ENCODE measurements around the gene UNC5B. TPM values are rescaled to one million over a fixed set of nuclear protein-coding genes. Genes with fewer than 3 reads are reported as not detected.
A peak's percentile ranks its signal among the peaks of the same experiment; 100 is the strongest.
"Not testable (repeated sequence)": the region's sequence is repeated elsewhere in the genome, so short reads cannot be mapped to it uniquely, and the experiment has no call there.

Gene UNC5B
- total RNA-seq, 1 donor from 2014 or later = 3.9 TPM

DNA sequence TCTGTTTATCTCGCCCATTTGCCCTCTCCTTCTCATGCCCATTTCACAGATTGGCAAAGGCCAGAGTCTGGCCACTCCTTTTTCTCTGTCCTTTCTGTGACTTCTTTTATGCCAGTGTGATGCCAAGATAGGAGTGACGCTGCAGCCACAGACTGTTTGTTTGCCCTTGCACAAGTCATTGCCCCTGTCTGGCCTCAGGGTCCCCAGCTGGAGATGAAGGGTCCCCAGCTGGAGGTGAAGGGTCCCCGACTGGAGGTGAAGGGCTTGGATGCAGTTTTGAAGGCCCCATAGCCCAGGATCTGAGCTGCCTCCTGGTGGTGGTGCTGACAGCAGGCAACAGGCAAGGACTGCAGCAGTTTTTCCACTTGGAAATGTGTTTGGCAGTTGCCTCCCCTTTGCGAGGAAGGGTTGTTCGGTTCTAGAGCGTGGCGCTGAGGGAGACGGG is 55.9 kb downstream of the UNC5B start:
- DNase-seq = no peak

GRCh38 chr10:71268758-71269157 is 56.4 kb downstream of the UNC5B start:
- no peak for DNase-seq

GRCh38 chr10:71269301-71270288 is 57.2 kb downstream of the UNC5B start:
- no peak for DNase-seq

DNA sequence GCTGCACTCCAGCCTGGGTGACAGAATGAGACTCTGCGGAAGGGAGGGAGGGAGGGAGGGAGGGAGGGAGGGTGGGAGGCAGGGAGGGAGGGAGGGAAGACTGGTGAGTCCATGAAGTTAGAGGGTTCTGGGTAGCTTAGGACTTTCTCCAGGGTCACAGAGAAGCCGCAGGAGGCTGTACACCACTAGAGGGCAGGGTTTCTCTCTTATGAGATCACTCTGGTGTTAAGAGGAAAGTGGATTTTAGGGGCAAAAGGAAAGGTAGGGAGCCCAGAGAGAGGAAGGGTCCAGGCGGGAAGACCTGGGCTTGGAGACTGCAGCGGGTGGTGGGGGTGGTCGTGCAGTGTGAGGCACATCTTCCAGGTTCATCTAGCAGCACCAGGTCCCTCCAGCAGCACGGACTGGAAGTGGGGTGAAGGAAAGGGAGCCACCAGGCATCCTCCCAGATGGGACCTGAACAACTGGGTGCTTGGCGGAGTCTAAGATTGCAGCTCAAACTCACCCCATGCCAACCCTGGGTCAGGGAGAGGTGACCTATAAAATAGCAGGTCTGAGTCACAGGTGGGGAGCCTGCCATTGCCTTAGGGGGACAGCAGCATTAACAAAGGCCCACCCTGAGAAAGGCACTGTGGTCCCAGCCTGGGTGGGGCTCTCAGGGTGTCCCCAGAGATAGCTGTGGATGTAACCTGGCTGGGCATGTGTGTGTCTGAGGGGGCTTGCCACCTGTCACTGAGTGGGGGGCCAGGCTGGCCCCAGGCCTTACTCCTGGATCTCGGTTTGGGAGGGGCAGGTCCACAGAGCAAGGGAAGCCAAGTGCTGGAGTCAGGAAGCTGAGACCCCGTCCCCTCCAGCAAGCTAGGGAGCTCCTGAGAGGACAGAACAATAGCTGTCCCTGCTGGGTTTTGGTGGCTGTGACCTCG is 58.2 kb downstream of the UNC5B start:
- peak; percentile 24 for DNase-seq

DNA sequence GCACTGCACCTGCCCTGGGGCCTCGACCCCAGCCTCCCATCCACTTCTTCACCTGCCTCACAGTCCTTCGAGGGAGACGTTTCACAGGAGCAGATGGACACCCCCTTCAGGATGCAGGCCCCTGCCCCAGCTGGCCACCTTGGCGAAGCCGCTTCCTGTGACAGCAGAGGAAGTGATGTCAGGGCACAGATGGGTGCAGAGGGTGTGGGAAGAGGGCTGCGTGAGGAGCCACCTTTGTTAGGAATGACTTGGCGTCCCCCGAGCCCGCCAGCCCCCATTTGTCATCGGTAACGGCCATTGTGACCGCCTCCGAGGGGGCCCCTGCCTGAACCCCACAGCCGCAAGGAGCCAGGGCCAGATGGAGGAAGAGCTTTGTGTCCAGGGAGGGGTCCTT is 59.3 kb downstream of the UNC5B start:
- DNase-seq = no peak

GRCh38 chr10:71272056-71272771 is 59.8 kb downstream of the UNC5B start:
- no peak for DNase-seq

DNA sequence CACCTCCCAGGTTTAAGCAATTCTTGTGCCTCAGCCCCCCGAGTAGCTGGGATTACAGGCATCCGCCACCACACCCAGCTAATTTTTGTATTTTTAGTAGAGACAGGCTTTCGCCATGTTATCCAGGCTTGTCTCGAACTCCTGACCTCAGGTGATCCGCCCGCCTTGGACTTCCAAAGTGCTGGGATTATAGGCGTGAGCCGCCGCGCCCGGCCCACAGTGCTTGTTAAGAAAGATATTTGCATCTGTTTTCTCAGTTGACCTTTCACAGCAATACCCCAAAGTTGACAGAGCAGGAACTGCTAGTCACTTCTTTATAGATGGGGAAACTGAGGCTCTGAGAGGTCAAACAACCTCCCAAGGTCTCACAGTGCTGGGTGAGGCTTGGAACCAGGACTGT is 60.6 kb downstream of the UNC5B start:
- DNase-seq = not testable (repeated sequence)

GRCh38 chr10:71273506-71273905 is 61.1 kb downstream of the UNC5B start:
- DNase-seq = no peak

GRCh38 chr10:71274901-71275796 is 62.8 kb downstream of the UNC5B start:
- no peak for DNase-seq

DNA sequence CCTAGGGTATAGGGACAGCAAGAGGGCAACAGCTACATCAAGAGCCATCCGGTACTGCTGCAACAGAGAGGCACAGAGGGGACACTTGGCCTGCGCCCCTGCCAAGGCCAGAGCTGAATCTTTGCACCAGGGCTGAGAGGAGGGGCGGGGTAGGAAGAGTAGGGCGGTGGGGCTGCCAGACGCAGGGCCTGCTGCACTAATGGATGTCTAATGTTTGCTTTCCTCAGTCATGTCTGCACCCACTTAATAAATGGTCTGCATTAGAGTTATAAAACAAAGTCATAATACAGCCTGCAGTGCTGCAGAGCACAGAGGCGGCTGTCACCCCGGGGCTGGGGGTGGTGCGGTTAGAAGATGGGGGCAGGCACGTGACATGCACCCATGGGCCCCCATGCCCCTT is 64.5 kb downstream of the UNC5B start:
- DNase-seq = no peak

GRCh38 chr10:71277914-71278665 is 65.7 kb downstream of the UNC5B start:
- no peak for DNase-seq

- DNase-seq = no peak
These were observed 66.6 kb downstream of the UNC5B start for GRCh38 chr10:71278691-71279588.

GRCh38 chr10:71279590-71280170 is 67.3 kb downstream of the UNC5B start:
- no peak for DNase-seq

DNA sequence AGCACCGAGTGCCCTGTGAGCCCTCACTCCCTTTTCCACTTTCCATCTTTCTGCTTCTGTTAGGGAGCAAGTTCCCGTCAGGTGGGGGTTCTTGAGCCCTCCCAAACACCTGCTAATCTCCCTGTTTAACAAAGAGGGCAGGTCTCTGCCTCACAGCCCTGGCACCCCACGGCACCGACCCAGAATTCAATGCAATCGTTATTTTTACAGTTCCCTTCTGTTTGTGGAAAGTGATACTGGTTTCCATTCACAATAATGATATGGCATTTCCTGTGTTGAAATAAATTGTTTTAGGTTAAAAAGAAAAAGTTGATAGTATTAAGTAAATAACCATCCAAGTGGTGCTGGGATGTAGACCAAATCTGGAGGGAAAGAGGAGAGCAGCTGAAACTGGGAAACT is 67.8 kb downstream of the UNC5B start:
- no peak for DNase-seq

GRCh38 chr10:71280825-71281224 is 68.5 kb downstream of the UNC5B start:
- DNase-seq = no peak

DNA sequence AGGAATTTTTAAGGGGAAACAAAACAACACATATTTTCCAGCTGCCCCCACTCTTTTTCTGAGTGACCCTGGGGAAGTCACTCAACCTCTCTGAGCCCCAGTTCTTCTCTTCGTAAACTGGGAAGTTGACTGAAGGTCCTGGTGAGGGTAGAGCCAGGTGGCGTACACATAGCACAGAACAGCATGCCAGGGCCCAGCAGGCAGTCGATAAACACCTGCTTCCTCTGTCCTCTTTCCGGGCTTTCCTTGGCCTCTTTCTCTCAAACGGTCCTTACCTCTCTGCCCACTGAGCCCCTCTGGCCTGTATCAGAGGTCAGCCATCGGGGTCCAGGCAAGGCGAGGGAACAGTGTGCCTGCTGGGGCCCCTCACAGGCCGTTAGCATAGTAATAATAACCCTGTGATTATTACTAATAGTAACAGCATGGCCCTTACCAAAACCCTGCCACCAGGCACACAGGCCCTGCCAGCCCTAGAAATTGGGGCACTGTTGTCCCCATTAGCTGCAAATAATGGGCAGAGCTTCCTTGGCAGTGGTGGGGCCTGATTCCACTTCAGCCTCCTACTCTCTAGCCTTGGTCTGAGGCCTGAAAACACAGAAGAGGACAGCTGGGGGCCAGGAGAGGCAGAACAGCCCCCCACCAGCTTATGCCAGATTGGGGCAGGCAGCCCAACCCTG is 69.4 kb downstream of the UNC5B start:
- DNase-seq = no peak

- DNase-seq = no peak
These were observed 69.9 kb downstream of the UNC5B start for GRCh38 chr10:71282323-71282680.

GRCh38 chr10:71283410-71283809 is 71.0 kb downstream of the UNC5B start:
- DNase-seq = no peak
